ENCODE data around the gene NCKAP1. TPM values are rescaled to one million over a fixed set of nuclear protein-coding genes. Genes with fewer than 3 reads are reported as not detected.

NCKAP1 gene
- total RNA-seq, 1 experiment from 2014 or later, result 112 TPM

DNA sequence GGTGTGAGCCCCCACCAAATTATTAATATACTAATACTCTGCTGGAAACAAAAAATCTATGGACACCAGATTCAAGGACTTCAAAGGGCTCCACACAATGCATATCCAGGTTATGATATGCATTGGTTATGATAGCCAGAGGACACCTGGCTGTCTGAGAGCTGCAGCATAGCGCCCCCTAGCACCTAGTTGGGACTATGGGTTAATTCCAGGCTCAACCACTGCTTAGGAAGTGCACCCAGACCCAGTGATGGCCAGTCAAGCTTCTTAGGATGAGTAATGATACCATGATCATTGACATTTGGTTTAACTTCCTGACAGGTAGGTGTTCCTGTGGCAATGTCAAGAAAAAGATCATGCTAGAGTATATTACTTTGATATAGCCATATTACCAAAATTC is 168.0 kb downstream of the NCKAP1 start:
- no peak overlapping the region for H3K56ac ChIP-seq (ENCODE audit: insufficient read length, low read depth, low read length)
- no peaks in the 10 kb centered on the region for H4K20me1 ChIP-seq (ENCODE audit: control insufficient read depth, insufficient read depth, insufficient read length)
- no peak overlapping the region for H3K18ac ChIP-seq (ENCODE audit: insufficient read length, low read depth, low read length)
- H4K8ac ChIP-seq (replicated peaks; ENCODE audit: insufficient read length, low read depth, low read length), result no peak overlapping the region
- H3K27me3 Mint-ChIP-seq (ENCODE audit: low read depth), result peaks cover 27% of the 10 kb centered on the region
- H3K9ac ChIP-seq (ENCODE audit: extremely low read depth, insufficient read length, low read length), result no peak overlapping the region
- H3K14ac ChIP-seq (ENCODE audit: insufficient read depth, low read length), result no peak overlapping the region
- H3K4me2 ChIP-seq (ENCODE audit: insufficient read depth, insufficient read length, low read length), result no peak overlapping the region
- peaks cover 19% of the 10 kb centered on the region for H3K23me2 ChIP-seq (ENCODE audit: insufficient read length, low read depth, low read length, poor library complexity, severe bottlenecking)
- H3K27ac Mint-ChIP-seq, result no peak overlapping the region
- H3K9me3 ChIP-seq (ENCODE audit: control insufficient read depth, low read depth, low read length), result no peaks in the 10 kb centered on the region
- H2BK120ac ChIP-seq (ENCODE audit: low read depth, low read length, poor library complexity, severe bottlenecking), result no peak overlapping the region
- TF ChIP-seq CTCF (conservative IDR thresholded peaks at IDR 0.05), result peak; percentile 92
- H3T11ph ChIP-seq (ENCODE audit: low read length), result no peak overlapping the region
- H3K23ac ChIP-seq (ENCODE audit: insufficient read length, low read depth, low read length), result no peak overlapping the region
- peak; percentile 76 for DNase-seq
- H2AFZ ChIP-seq (ENCODE audit: low read length), result no peak overlapping the region
- H4K91ac ChIP-seq (ENCODE audit: insufficient read length, low read depth, low read length), result no peak overlapping the region
- peaks cover 3% of the 10 kb centered on the region; the same call in 1 of the 2 replicates for H3K27me3 ChIP-seq (ENCODE audit: insufficient read depth, low read length)
- H3K79me2 ChIP-seq (ENCODE audit: insufficient read depth, low read length), result no peaks in the 10 kb centered on the region
- peaks cover 0 to 6% (median 3%) of the 10 kb centered on the region in 3 experiments; a peak in 3 of 7 replicates for H3K36me3 Mint-ChIP-seq (ENCODE audit: insufficient read depth in 1 of 3, low read depth in 3 of 3)
- H3K27ac ChIP-seq (ENCODE audit: insufficient read length, low read depth, low read length), result no peak overlapping the region
- H3K79me1 ChIP-seq (ENCODE audit: insufficient read depth, low read depth, low read length, poor library complexity, severe bottlenecking), result no peaks in the 10 kb centered on the region
- no peak overlapping the region for H2BK15ac ChIP-seq (ENCODE audit: low read depth, low read length)
- no CpG with 5 or more reads among the region's 1 CpG for WGBS (ENCODE audit: extremely low coverage, insufficient read length, low lambda C conversion rate)
- no peak overlapping the region for H4K5ac ChIP-seq (ENCODE audit: insufficient read length, low read depth, low read length)
- H2BK5ac ChIP-seq (ENCODE audit: insufficient read length, low read length), result no peak overlapping the region
- no peak overlapping the region for H2BK12ac ChIP-seq (ENCODE audit: insufficient read length, low read depth, low read length)
- H3K4me3 Mint-ChIP-seq, result no peak overlapping the region; a peak in 1 of 5 replicates
- H2BK20ac ChIP-seq (ENCODE audit: low read depth, low read length, poor library complexity, severe bottlenecking), result no peak overlapping the region
- H3K4ac ChIP-seq (ENCODE audit: low read depth, low read length), result no peak overlapping the region
- H3K9me3 Mint-ChIP-seq, result peaks cover 5% of the 10 kb centered on the region in 2 experiments; a peak in 3 of 5 replicates
- H3K4me1 ChIP-seq (ENCODE audit: insufficient read depth, low read length), result no peaks in the 10 kb centered on the region
- peaks cover 25 to 28% of the 10 kb centered on the region in 2 experiments for H3K4me1 Mint-ChIP-seq
- H2AK5ac ChIP-seq (ENCODE audit: insufficient read length, low read length), result no peak overlapping the region

Measured in H9 (cell line).